Testis (tissue), 3 donors: ENCODE results near the gene COL26A1. TPM values are rescaled to one million over a fixed set of nuclear protein-coding genes. Genes with fewer than 3 reads are reported as not detected.

Source experiments
- polyA plus RNA-seq: library from polyadenylated mRNA; stranded (reverse); fragments of 350-450 nt; fragmentation: Illumina TruSeq; extraction: RNeasy Lipid Tissue Mini Kit (QIAGEN cat#74804); gene quantifications from one replicate; pipeline ENCODE4 v1.2.3, GENCODE V29; 2014; ENCODE audit warnings: low read depth, low replicate concordance; ENCODE audit not compliant: insufficient read depth
- small RNA-seq, 2 donors: library from RNA; depleted of rRNA; stranded (forward); fragments of <200 nt; gene quantifications; one replicate each; pipeline ENCODE3, GENCODE V24; 2016
- total RNA-seq, 2 donors: library from RNA; depleted of rRNA; stranded (reverse); fragments of >200 nt; gene quantifications; one replicate each; pipeline ENCODE4 v1.2.3, GENCODE V29; 2016

COL26A1 gene
- total and polyA plus RNA-seq, 3 donors from 2014 or later: 0.94 to 3.1 (median 1.1) TPM

Small RNA genes lying within 50 kb of the gene (small RNA-seq; reads per million reads assigned to genes)
- gene AC004965.1: 0 reads per million in 2 donors

Other genes with a start within 250 kb of the COL26A1 start
- 1 to 10 TPM; 5.6 to 5.8 TPM for gene SERPINE1, start 235.8 kb upstream of the COL26A1 start, total RNA-seq
- 7.6 TPM for gene SERPINE1, start 235.8 kb upstream of the COL26A1 start, polyA plus RNA-seq
- 10 to 100 TPM; 31.7 to 54.8 TPM for gene AP1S1, start 208.4 kb upstream of the COL26A1 start, total RNA-seq
- gene AP1S1, start 208.4 kb upstream of the COL26A1 start, polyA plus RNA-seq: 46.3 TPM
- gene VGF, start 197.3 kb upstream of the COL26A1 start, total RNA-seq: 1 to 10 TPM; 1.2 to 2.3 TPM
- gene VGF, start 197.3 kb upstream of the COL26A1 start, polyA plus RNA-seq: 0.87 TPM
- gene NAT16, start 182.6 kb upstream of the COL26A1 start, total RNA-seq: under 1 TPM; 0.31 to 0.50 TPM
- 0.26 TPM for gene NAT16, start 182.6 kb upstream of the COL26A1 start, polyA plus RNA-seq
- gene MOGAT3, start 161.8 kb upstream of the COL26A1 start, total RNA-seq: not detected
- gene MOGAT3, start 161.8 kb upstream of the COL26A1 start, polyA plus RNA-seq: not detected
- gene PLOD3, start 145.3 kb upstream of the COL26A1 start, total RNA-seq: 10 to 100 TPM; 36.3 to 45.6 TPM
- gene PLOD3, start 145.3 kb upstream of the COL26A1 start, polyA plus RNA-seq: 32.1 TPM
- gene ZNHIT1, start 144.7 kb upstream of the COL26A1 start, total RNA-seq: 10 to 100 TPM; 57.8 to 58.4 TPM
- gene ZNHIT1, start 144.7 kb upstream of the COL26A1 start, polyA plus RNA-seq: 48.3 TPM
- 10 to 100 TPM; 13.6 to 20.2 TPM for gene CLDN15, start 125.1 kb upstream of the COL26A1 start, total RNA-seq
- gene CLDN15, start 125.1 kb upstream of the COL26A1 start, polyA plus RNA-seq: 12.1 TPM
- 100 to 1,000 TPM; 228 to 273 TPM for gene FIS1, start 117.8 kb upstream of the COL26A1 start, total RNA-seq
- gene FIS1, start 117.8 kb upstream of the COL26A1 start, polyA plus RNA-seq: 233 TPM
- 10 to 100 TPM; 47.4 to 94.6 TPM for gene IFT22, start 41.1 kb upstream of the COL26A1 start, total RNA-seq
- 270 TPM for gene IFT22, start 41.1 kb upstream of the COL26A1 start, polyA plus RNA-seq